T-helper 2 cell treated with Interferon-gamma antibody and Interleukin-4, amounts not matched to agents 100 ng/mL and 5 ng/mL, for 36 hours (primary cell): ENCODE data around the gene CYP4A22. TPM values are rescaled to one million over a fixed set of nuclear protein-coding genes. Genes with fewer than 3 reads are reported as not detected.
"Not testable (repeated sequence)": the region's sequence is repeated elsewhere in the genome, so short reads cannot be mapped to it uniquely, and the experiment has no call there.

Experiments
- intact Hi-C: fragments of 100-400 bp; cut with micrococcal nuclease; formaldehyde crosslinking; loops from one replicate; pipeline ENCODE4 v1.15.1; 2023
- total RNA-seq: library from RNA; stranded (reverse); gene quantifications from 2 replicates; pipeline ENCODE4 v1.2.3, GENCODE V29; 2022

CYP4A22 gene
- total RNA-seq, 1 donor from 2014 or later: not detected

GRCh38 chr1:47149162-47149561, 11.9 kb downstream of the CYP4A22 start:
- intact Hi-C loops: not testable (repeated sequence)

DNA sequence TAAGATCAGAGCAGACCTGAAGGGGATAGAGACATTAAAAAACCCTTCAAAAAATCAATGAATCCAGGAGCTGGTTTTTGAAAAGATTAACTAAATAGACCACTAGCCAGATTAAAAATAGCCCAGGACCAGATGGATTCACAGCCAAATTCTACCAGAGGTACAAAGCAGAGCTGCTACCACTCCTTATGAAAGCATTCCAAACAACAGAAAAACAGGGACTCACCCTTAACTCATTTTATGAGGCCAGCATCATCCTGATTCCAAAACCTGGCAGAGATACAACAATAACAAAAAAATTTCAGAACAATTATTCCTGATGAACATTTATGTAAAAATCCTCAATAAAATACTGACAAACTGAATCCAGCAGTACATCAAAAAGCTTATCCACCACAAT, 19.2 kb downstream of the CYP4A22 start:
- intact Hi-C loops: not testable (repeated sequence)

DNA sequence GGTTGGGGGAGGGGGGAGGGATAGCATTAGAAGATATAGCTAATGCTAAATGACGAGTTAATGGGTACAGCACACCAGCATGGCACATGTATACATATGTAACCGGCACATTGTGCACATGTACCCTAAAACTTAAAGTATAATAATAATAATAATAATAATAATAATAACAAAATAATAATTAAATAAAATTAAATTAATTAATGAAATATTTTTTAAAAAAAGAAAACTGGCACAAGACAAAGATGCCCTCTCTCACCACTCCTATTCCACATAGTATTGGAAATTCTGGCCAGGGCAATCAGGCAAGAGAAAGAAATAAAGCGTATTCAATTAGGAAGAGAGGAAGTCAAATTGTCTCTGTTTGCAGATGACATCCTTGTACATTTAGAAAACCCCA, 20.7 kb downstream of the CYP4A22 start:
- intact Hi-C loops: not testable (repeated sequence)

DNA sequence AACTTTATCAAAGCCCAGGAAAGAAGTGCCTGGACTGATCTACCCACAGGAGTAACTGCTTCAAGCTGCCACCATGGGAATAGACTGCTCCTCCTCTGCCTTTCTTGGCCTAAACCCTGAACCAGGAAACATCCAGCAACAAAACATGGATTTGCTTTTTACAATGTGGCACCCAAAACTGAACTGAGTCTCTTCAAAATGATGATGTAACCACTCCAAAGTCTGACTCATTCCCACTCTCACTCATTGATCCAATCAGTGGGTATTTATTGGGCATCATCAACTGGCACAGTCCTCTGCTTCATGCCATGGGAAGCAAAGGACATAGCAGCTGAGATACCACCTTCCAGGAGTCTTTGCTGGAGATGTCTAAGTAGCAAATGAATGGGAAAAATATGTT, 23.5 kb downstream of the CYP4A22 start:
- intact Hi-C loops: no loop called here

DNA sequence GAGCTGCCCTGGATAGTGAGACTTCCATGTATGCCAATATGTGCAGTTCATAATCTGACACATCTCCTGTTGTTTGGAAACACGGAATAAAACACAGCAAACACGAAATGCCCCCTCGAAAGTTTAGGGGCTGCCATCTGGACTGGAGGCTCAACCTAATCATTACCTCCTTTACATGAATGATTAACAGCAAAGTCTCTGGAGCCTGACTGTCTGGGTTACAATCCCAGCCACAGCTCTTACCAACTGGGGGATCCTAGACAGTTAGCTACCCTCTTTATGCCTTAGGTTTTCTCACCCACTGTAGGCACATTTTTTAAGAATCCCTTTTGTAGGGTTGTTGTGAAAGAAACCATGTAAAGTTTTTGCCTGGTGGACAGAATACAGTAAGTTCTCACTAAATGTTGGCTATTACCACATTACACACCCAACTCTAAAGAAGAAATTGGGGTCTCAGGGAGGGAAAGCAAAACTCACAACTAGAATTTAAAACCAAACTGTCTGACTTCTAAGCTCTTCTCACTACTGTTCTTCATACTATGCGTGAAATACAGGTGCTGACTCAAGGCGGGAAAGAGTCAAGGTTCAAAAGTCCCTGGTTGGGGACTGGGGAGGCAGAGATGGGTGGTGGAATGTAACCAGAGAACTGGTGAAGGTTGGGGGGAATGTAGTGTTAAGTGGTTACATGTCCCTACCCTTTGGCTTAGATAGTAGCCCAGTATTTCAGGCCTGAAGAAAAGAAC, 24.2 kb downstream of the CYP4A22 start:
- intact Hi-C loops: no loop called here

- intact Hi-C loops: no loop called here
Observed at GRCh38 chr1:47164552-47164951, 27.3 kb downstream of the CYP4A22 start.

- intact Hi-C loops: no loop called here
Observed at GRCh38 chr1:47172782-47173181, 35.5 kb downstream of the CYP4A22 start.

- intact Hi-C loops: loop anchor here (5.0 kb wide), 3 partner anchors 88 to 538 kb away; partner anchors contain the start of gene FOXD2
Observed at GRCh38 chr1:47174656-47175020, 37.4 kb downstream of the CYP4A22 start.

DNA sequence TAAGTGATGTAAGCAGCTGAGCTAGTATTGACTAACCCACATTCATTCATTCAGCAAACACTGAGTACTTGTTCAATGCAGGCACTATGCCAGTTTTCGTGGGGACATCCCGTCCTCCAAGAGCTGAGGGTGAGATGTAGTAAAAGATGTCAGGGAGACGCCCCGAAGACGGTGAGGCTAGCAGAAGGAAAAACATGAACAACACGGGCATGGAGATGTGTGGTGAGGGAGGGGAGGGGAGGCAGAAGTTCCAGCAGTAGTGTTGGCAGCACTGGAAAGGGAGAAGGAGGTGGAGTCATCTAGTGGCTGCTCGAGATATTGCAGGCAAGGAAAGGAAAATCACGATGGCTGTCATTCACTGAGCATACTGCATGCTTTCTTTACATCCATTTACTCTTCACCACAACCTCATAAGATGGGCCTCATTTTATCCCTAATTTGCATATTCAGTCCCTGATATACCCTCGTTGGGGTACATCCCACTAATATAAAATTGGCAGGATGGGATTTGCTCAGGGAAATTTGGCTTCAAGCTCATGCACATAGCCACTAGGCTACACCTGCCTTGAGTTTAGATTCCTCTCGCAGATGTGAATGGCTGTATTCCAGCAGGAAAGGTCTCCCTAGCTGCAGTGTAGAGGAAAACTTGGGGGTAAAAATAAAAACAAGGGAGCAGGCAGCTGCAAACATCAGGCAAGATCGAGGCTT, 38.1 kb downstream of the CYP4A22 start:
- intact Hi-C loops: loop anchor here (5.0 kb wide), 3 partner anchors 87 to 537 kb away; partner anchors contain the start of gene FOXD2

- intact Hi-C loops: loop anchor here (5.0 kb wide), 3 partner anchors 84 to 534 kb away; partner anchors contain the start of gene FOXD2
Observed at GRCh38 chr1:47178020-47178419, 40.8 kb downstream of the CYP4A22 start.

GRCh38 chr1:47178654-47179016, 41.4 kb downstream of the CYP4A22 start:
- intact Hi-C loops: loop anchor here (1.0 to 5.0 kb wide), 4 partner anchors 84 to 534 kb away; partner anchors contain the start of gene FOXD2

DNA sequence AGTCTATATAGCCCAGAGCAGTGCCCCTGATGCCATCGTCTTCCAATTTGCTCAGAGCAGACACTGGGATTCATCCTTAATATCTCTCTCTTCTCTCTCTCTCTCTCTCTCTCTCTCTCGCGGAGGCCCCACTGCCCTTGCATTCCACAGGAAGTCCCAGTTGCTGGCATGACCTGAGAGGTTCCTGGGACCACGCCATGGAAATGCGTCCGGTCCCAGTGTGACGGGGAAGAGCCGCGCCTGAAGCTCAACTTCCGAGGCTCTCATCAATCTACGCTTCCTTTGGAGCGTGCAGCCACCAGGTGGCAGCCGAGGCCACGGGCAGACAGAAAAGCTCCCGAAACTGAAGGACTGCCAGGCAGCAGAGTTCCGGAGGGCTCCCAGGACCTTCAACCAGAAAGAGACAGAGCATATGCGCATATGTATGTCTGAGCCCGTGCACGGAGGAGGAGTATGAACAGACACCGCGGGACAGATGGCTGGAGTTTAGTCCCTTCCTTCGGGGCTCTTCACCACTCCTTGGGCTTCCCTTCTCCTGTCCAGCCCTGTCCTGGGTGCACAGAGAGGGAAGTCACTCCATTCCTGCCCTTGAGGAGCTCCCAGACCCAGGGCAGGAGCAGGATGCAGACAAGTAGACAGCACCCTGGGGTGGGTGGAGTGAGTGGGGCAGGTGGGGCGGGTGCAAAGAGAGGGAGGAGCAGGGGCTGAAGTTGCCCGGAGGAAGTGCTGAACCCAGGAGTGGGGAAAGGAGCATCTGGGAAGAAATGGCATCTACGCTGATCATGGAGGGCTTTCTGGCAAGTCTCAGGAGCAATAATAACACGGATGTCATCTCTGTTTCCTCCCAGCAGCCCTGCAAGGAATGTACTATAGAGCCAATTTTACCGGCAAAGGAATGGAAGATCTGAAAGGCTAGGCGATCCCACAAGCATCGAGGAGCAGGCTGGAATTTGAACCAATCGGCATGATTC, 42.1 kb downstream of the CYP4A22 start:
- intact Hi-C loops: loop anchor here (1.0 to 5.0 kb wide), 4 partner anchors 83 to 533 kb away; partner anchors contain the start of gene FOXD2

- intact Hi-C loops: loop anchor here (1.0 to 5.0 kb wide), 4 partner anchors 82 to 532 kb away; partner anchors contain the start of gene FOXD2
Observed at GRCh38 chr1:47179988-47180563, 42.8 kb downstream of the CYP4A22 start.

- intact Hi-C loops: no loop called here
Observed at GRCh38 chr1:47180603-47181094, 43.4 kb downstream of the CYP4A22 start.

DNA sequence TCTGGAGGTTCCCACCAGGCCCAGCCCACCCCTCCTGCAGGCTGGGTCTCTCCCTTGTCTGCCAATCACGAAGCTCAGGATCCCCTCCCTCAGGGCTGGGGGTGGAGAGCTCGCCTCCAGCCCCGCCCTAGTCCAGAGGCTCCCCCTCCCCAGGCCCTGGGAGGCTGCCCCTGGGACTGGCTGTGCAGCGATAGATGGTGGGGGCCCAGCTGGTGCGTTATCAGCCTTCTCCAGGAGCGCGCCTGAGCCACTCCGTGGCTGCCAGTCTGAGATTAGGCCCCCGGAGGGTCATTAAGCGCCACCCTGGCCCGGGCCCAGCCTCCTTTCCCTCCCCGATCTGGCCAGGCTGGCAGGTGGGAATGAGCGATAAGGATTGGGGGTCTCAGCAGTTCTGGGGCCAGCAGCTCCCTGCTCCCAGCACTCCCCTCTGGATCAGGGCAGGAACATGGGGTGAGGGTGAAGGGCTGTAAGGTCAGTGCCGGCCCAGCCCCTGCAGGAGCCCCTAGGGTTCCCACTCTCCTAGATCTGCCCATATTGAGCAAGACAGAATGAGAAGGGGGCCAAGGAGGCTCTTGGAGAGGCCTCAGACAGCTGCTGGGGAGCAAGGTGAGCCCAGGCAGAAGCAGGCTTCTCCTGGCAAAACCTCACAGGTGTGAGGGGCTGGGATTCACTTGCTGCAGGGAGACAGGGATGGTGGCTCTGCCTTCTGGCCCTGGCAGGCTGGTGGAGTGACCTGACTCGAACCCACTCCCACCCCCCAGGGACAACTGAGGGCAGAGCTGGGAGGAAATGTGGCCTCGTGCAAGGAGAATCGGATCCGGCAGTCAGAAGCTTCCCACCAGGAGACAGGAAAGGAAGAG, 44.1 kb downstream of the CYP4A22 start:
- intact Hi-C loops: no loop called here

GRCh38 chr1:47181955-47182675, 44.9 kb downstream of the CYP4A22 start:
- intact Hi-C loops: no loop called here

DNA sequence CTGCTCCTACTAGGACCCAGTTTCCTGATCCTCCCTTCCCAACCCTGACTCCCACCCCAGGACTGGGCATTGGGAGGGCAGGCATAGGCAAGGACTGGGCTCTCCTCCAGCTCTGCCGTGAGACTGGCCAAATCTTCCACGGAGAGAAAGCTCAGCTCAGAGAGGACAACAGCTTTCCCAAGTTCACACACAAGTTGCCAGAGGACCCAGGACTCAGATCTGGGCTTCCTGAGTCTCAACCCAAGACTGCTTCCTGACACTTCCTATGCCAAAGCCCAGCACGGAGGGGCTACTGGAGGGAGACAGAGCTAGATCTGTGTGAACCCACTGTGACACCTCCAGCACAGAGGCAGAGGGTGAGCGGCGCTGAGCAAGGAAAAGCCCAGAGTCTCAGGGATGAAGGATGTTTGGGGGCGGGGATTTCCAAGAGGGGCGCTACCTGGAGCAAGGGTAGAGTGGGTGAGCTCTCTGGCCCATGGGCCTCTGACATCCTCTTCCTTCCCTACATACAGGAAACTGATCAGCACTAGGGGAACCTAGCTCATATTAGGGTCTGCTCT, 45.5 kb downstream of the CYP4A22 start:
- intact Hi-C loops: no loop called here

DNA sequence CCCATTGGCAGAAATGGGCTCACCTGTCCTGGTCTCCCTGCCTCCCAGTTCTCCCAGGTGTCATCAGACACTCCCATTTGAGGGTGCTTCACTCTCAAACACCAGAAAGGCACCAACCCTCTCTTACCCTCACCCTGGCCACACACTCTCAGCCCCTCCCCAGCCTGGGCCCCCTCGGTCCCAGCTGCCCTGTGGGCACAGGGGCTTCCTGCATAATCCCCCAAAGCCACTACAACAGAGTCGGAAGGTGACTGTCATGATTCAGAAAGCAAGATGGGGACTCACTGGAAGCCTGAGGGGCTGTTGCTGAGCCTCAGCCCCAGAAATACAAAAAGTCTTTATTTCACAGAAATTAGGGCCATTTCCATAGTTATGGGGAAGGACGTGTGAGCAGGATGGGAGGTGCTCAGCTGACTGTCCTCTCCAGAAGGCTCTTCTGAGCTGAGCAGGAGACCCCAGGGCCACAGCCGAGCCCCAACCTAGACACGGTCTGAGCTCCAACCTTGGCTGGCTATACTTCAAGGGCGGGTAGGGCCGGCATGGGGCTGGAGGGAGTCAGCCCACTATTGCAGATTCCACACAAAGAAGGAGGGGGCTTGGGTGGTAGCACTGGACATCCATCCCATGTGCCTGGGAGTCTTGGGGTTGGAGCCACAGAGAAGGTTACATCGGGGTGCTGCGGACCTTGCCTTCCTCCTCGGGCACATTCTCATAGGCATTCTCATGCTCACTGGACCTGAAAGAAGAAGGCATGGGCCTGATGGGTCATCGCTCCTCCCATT, 46.3 kb downstream of the CYP4A22 start:
- intact Hi-C loops: no loop called here
